Measurements from ENCODE around the gene PRKCA. TPM values are rescaled to one million over a fixed set of nuclear protein-coding genes. Genes with fewer than 3 reads are reported as not detected.

The PRKCA gene
- total RNA-seq, 1 donor from 2014 or later = 4.7 TPM

DNA sequence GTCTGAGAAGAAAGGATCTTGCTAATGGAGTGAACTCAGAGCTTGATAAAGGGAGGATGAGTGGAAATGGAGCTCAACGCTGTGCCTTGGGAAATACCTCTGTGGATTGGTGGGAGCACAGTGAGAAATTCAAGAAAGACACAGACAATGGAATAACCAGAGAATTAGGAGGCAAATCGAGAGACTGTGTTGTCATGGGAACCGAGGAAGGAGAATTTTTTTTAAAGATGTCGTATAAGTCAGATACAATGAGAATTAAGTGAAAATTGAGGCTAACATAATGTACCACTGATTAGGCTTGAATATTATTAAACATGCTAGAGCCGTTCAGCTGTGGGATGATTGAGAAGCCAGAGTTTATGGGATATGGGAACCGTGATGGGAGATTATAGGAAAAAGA, 134.2 kb downstream of the PRKCA start:
- FAIRE-seq = no peak
- DNase-seq (ENCODE audit: low read depth) = no peak
- H3K4me3 ChIP-seq (ENCODE audit: low read depth, low read length) = no peak overlapping the region
- TF ChIP-seq, protein P1, sequence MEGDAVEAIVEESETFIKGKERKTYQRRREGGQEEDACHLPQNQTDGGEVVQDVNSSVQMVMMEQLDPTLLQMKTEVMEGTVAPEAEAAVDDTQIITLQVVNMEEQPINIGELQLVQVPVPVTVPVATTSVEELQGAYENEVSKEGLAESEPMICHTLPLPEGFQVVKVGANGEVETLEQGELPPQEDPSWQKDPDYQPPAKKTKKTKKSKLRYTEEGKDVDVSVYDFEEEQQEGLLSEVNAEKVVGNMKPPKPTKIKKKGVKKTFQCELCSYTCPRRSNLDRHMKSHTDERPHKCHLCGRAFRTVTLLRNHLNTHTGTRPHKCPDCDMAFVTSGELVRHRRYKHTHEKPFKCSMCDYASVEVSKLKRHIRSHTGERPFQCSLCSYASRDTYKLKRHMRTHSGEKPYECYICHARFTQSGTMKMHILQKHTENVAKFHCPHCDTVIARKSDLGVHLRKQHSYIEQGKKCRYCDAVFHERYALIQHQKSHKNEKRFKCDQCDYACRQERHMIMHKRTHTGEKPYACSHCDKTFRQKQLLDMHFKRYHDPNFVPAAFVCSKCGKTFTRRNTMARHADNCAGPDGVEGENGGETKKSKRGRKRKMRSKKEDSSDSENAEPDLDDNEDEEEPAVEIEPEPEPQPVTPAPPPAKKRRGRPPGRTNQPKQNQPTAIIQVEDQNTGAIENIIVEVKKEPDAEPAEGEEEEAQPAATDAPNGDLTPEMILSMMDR (IDR thresholded peaks at IDR 0.05; ENCODE audit: insufficient read depth, low read length, severe bottlenecking) = no peak
- no peaks in the 10 kb centered on the region for H3K27me3 ChIP-seq (ENCODE audit: control insufficient read depth, insufficient read depth, low read length)
- no peaks in the 10 kb centered on the region for H3K36me3 ChIP-seq (ENCODE audit: control insufficient read depth, insufficient read depth, low read length)

DNA sequence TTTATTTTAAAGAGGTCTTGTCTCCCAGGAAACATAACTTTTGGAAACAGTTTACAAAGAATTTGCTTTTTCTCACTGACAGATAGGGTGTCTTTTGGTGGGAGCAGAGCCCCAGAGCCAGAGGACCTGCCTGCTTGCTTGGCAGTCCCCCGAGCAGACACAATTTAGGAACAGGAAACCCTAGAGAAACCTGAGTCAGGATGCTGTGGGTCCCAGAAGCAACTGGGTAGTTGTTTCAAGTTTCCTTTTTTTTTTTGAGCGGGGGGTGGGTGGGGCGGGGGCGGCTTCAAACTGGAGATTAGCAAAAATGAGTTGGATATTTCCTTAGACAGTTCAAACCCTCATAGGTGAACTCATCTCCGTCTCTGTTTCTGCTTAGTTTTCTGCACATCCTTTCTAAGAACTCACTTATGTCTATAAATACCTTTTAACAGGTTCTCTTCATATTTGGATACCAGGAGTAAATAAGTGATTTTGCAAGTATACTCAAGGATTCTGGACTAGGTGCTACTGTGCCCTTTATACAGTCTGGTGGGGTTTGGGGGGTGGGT, 135.1 kb downstream of the PRKCA start:
- Histone ChIP-seq H3K27me3 (ENCODE audit: control insufficient read depth, insufficient read depth, low read length) (no peaks in the 10 kb centered on the region), H3K4me3 (ENCODE audit: low read depth, low read length) (no peak overlapping the region), H3K36me3 (ENCODE audit: control insufficient read depth, insufficient read depth, low read length) (no peaks in the 10 kb centered on the region)
- no peak for FAIRE-seq
- no peak for DNase-seq (ENCODE audit: low read depth)
- TF ChIP-seq, protein P1 (IDR thresholded peaks at IDR 0.05; ENCODE audit: insufficient read depth, low read length, severe bottlenecking) = no peak

DNA sequence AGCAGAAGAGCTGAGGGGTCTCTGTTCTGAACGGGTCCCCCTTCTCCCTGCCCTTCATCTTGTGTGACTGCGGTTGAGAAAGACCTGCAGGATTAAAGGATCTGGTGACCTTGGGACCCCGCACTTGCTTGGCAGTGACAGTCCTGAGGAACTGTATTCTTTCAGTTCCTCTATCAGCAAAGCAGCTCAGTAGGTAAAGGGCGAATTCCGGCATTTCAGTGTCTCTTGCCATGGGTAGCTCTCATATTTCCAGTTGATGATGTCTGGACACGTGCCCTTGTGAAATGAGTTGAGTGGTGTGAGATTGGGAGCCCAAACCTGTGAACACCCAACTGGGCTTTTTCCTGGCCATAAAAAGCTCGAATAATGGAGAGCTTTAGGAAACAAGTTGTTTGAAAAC, 135.7 kb downstream of the PRKCA start:
- no peak for FAIRE-seq
- no peak for DNase-seq (ENCODE audit: low read depth)
- H3K27me3 ChIP-seq (ENCODE audit: control insufficient read depth, insufficient read depth, low read length) = no peaks in the 10 kb centered on the region
- TF ChIP-seq, protein P1 (IDR thresholded peaks at IDR 0.05; ENCODE audit: insufficient read depth, low read length, severe bottlenecking) = no peak
- no peak overlapping the region for H3K4me3 ChIP-seq (ENCODE audit: low read depth, low read length)
- no peaks in the 10 kb centered on the region for H3K36me3 ChIP-seq (ENCODE audit: control insufficient read depth, insufficient read depth, low read length)

DNA sequence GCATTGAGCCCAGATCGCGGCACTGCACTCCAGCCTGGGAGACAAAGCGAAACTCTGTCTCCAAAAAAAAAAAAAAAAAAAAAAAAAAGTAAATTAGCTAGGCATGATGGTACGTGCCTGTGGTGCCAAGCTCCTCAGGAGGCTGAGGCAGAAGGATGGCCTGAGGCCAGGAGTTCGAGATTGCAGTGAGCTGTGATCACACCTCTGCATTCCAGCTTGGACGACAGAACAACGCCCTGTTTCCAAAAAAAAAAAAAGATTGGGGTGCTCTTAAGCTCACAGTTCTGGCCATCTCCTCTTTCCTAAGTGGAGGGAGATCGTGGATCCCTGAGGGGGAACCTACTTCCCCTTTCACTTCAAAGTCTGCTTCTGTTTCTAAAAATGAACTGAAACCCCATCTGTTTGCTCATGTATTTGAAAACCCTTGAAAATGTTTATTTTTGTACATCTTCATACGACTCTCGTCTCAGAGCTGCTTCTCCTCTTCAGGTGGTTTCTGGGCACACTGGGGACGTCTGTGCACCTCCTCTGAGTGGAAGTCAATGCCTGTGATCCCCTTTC, 138.8 kb downstream of the PRKCA start:
- H3K36me3 ChIP-seq (ENCODE audit: control insufficient read depth, insufficient read depth, low read length) = no peaks in the 10 kb centered on the region
- TF ChIP-seq, protein P1 (IDR thresholded peaks at IDR 0.05; ENCODE audit: insufficient read depth, low read length, severe bottlenecking) = no peak
- no peaks in the 10 kb centered on the region for H3K27me3 ChIP-seq (ENCODE audit: control insufficient read depth, insufficient read depth, low read length)
- no peak for FAIRE-seq
- H3K4me3 ChIP-seq (ENCODE audit: low read depth, low read length) = no peak overlapping the region
- DNase-seq (ENCODE audit: low read depth) = peak; percentile 71

DNA sequence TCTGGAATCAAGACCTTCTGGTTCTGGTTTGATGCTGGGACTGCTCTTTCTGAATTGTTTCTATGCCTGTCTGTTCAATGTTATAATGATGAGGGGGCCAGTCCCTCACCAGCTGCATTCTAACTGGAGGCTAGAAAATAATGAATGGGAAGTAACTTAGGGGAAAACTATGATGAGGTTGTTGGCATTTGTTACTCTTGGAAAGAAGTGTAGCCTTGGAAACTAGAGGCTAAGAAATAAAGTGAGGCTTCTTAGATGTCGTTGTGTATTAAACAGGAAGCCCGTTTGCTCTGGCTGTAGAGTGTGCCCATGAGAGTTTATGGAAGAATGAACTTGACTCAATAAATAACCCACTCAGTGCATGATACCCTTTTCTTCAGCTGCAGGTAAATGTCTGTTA, 140.8 kb downstream of the PRKCA start:
- no peak overlapping the region for H3K4me3 ChIP-seq (ENCODE audit: low read depth, low read length)
- FAIRE-seq = no peak
- TF ChIP-seq, protein P1 (IDR thresholded peaks at IDR 0.05; ENCODE audit: insufficient read depth, low read length, severe bottlenecking) = no peak
- no peaks in the 10 kb centered on the region for H3K36me3 ChIP-seq (ENCODE audit: control insufficient read depth, insufficient read depth, low read length)
- no peak for DNase-seq (ENCODE audit: low read depth)
- no peaks in the 10 kb centered on the region for H3K27me3 ChIP-seq (ENCODE audit: control insufficient read depth, insufficient read depth, low read length)

DNA sequence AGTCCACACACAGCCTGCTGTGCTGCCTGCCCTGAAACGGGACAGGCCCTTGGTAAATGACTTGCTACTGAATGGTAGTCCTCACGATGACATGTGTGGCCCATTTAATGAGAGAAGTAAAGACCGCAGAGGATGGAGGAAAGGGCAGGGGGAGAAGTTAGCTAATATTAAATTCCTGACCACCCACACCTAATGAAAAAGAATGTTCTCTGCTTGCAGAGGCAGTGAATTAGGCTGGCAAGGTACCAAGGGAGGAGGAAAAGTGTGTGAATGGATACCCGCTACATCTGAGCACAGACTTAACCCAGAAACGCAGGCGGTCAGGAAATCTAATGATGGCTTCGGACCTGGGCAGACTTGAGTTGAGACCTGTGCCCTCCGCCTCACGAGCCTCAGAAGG, 141.2 kb downstream of the PRKCA start:
- no peaks in the 10 kb centered on the region for H3K36me3 ChIP-seq (ENCODE audit: control insufficient read depth, insufficient read depth, low read length)
- TF ChIP-seq, protein P1 (IDR thresholded peaks at IDR 0.05; ENCODE audit: insufficient read depth, low read length, severe bottlenecking) = no peak
- H3K4me3 ChIP-seq (ENCODE audit: low read depth, low read length) = no peak overlapping the region
- DNase-seq (ENCODE audit: low read depth) = no peak
- H3K27me3 ChIP-seq (ENCODE audit: control insufficient read depth, insufficient read depth, low read length) = no peaks in the 10 kb centered on the region
- no peak for FAIRE-seq
